ENCODE data around the gene STAT3. TPM values are rescaled to one million over a fixed set of nuclear protein-coding genes. Genes with fewer than 3 reads are reported as not detected.
A peak's percentile ranks its signal among the peaks of the same experiment; 100 is the strongest.
"Not testable (repeated sequence)": the region's sequence is repeated elsewhere in the genome, so short reads cannot be mapped to it uniquely, and the experiment has no call there.

Gene STAT3
- total RNA-seq = 118 and 270 TPM in 2 replicates

- DNase-seq (ENCODE audit: low read depth) = peak; percentile 99
These were observed at the start of gene STAT3 for GRCh38 chr17:42388381-42389134. Gene STAT3 (minus strand): TSS chr17:42388442. CDS start chr17:42348516, 39,926 bp downstream.

GRCh38 chr17:42436391-42436790, 48.1 kb upstream of the STAT3 start:
- peak; percentile 37 for DNase-seq (ENCODE audit: low read depth)

GRCh38 chr17:42431758-42432161, 43.5 kb upstream of the STAT3 start:
- DNase-seq (ENCODE audit: low read depth) = no peak

GRCh38 chr17:42429726-42430447, 41.6 kb upstream of the STAT3 start:
- no peak for DNase-seq (ENCODE audit: low read depth)

- peak; percentile 98 for DNase-seq (ENCODE audit: low read depth)
These were observed 40.1 kb upstream of the STAT3 start for GRCh38 chr17:42428141-42428944.

- no peak for DNase-seq (ENCODE audit: low read depth)
These were observed 36.9 kb upstream of the STAT3 start for GRCh38 chr17:42424991-42425610.

- no peak for DNase-seq (ENCODE audit: low read depth)
These were observed 35.5 kb upstream of the STAT3 start for GRCh38 chr17:42423766-42424165.

- peak; percentile 75 for DNase-seq (ENCODE audit: low read depth)
These were observed 34.9 kb upstream of the STAT3 start, which contains the start of gene CAVIN1 for GRCh38 chr17:42422958-42423712. Gene CAVIN1 (minus strand): TSS chr17:42423256. CDS start chr17:42423097, 159 bp downstream.

GRCh38 chr17:42422412-42422957, 34.2 kb upstream of the STAT3 start:
- DNase-seq (ENCODE audit: low read depth) = peak; percentile 20

- DNase-seq (ENCODE audit: low read depth) = peak; percentile 44
These were observed 33.5 kb upstream of the STAT3 start for GRCh38 chr17:42421507-42422338.

GRCh38 chr17:42421136-42421506, 32.9 kb upstream of the STAT3 start:
- no peak for DNase-seq (ENCODE audit: low read depth)

- not testable (repeated sequence) for DNase-seq (ENCODE audit: low read depth)
These were observed 29.7 kb upstream of the STAT3 start for GRCh38 chr17:42417981-42418380.

GRCh38 chr17:42414704-42415409, 26.6 kb upstream of the STAT3 start:
- DNase-seq (ENCODE audit: low read depth) = no peak

- no peak for DNase-seq (ENCODE audit: low read depth)
These were observed 25.3 kb upstream of the STAT3 start for GRCh38 chr17:42413464-42414040.

GRCh38 chr17:42411905-42412679, 23.9 kb upstream of the STAT3 start:
- no peak for DNase-seq (ENCODE audit: low read depth)

- no peak for DNase-seq (ENCODE audit: low read depth)
These were observed 23.1 kb upstream of the STAT3 start for GRCh38 chr17:42411361-42411760.

GRCh38 chr17:42410319-42410685, 22.1 kb upstream of the STAT3 start:
- no peak for DNase-seq (ENCODE audit: low read depth)
